ENCODE data around the gene ZNF174.

The ZNF174 gene

DNA sequence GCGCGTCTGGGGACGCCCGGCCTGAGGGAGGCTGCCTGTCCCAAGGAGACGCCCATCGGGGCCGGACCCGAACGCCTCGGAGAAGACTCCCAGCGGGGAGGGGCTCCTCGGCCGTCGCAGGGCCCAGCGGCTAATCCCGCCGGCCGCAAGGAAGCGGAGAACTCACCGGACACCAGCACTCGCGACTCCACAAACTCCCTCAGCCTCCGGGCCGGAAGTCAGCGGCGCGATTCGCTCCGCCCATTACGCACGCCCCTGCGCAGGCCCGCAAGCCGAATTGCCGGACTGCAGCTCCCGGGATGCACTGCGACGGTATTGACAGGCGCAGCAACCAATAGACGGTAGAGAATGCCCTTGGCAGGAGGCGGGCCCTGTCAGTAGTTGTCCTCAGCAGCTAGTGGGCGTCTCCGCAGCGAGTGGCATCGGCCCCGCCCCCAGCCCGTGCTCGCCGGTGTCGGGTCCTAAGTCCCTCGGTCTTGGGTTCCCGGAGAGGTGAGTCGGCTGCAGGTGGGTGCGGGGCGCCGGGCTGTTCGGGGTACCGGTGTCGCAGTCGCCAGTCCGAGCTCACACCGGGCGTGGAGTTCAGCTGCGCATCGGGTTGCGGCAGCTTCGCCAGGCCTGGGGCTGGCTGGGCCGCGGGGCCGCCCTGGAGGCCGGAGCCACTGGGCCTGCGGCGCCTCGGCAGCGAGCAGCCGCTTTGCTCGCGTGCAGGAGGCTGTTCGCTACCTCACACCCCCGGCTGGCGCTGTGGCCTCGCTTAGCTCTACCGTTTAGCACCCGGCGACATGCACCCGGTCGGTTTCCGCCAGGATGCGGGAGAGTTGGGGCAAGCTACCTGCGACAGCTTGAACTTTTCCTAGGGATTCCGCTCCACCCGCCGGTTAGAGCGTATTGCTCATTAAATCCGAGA lies at the start of gene ZNF174, which contains the start of gene ZSCAN32:
TSS of gene ZNF174 (plus strand) at position 437 of the 910 bp plus-strand sequence. CDS start 790 bp downstream, outside the sequence.
TSS of gene ZSCAN32 (minus strand) at position 226 of the 910 bp plus-strand sequence. CDS start 3,447 bp downstream, outside the sequence.
- FAIRE-seq (peak; percentile 99), DNase-seq (ENCODE audit: extremely low spot score, insufficient read length, low read depth) (peak; percentile 100)

DNA sequence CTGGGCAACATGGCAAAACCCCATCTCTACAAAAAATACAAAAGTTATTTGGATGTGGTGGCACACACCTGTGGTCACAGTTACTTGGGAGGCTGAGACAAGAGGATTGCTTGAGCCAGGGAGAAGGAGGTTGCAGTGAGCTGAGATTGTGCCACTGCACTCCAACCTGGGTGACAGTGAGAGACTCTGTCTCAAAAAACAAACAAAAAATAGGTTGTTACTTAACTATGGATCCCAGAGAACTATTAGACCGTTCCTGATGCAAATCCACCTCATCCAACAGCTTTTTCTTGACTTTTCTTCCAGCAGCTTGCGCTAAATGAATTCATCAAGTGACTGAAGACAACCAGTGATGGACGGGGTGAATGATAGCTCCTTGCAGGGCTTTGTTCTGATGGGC lies 45.4 kb upstream of the ZNF174 start, which contains the start of gene OR2C1:
TSS of gene OR2C1 (plus strand) at position 301 of the 400 bp plus-strand sequence. CDS start at position 353, 52 bp downstream.
- no peak for FAIRE-seq
- no peak for DNase-seq (ENCODE audit: extremely low spot score, insufficient read length, low read depth)

DNA sequence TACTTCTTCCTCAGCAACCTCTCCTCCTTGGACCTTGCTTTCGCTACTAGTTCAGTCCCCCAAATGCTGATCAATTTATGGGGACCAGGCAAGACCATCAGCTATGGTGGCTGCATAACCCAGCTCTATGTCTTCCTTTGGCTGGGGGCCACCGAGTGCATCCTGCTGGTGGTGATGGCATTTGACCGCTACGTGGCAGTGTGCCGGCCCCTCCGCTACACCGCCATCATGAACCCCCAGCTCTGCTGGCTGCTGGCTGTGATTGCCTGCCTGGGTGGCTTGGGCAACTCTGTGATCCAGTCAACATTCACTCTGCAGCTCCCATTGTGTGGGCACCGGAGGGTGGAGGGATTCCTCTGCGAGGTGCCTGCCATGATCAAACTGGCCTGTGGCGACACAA lies 44.9 kb upstream of the ZNF174 start:
- DNase-seq (ENCODE audit: extremely low spot score, insufficient read length, low read depth) (no peak), FAIRE-seq (no peak)

DNA sequence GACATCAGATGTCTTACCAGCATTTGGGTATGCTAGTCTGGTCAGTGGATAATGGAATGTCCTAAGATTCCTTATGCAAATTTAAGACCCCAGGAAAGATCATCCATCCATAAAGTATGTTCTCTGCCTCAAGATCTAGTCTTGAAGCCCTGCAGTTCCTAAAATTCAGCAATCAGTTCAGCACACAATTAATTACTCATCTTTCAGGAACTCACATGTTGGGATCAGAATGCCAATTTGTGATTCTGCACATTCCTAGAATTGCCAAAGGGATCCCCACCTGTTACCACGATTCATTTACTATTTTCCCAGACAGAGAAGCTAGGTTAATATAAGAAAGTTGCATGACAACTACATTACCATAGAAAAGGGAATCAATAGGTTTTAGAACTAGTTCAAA lies 42.1 kb upstream of the ZNF174 start:
- no peak for FAIRE-seq
- DNase-seq (ENCODE audit: extremely low spot score, insufficient read length, low read depth): no peak

DNA sequence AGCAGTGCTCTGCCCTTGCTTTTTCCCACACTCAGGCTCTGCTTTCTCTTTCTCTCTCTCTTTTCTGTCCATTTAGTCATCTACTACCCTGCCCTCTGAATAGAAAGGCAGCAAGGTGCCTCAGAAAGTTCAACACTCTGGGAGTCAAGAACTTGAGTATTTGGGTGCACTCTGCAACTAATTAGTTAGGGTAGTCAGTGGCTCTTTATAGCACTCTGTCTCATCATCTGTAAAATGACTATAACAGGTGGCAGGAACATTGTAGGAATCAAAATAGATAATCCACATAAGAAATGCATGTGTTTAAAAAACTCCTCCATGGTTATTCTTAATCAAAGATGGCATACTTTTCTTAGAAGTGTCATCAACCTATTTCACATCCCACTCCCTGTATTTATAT lies 38.1 kb upstream of the ZNF174 start:
- DNase-seq (ENCODE audit: extremely low spot score, insufficient read length, low read depth): no peak
- no peak for FAIRE-seq

DNA sequence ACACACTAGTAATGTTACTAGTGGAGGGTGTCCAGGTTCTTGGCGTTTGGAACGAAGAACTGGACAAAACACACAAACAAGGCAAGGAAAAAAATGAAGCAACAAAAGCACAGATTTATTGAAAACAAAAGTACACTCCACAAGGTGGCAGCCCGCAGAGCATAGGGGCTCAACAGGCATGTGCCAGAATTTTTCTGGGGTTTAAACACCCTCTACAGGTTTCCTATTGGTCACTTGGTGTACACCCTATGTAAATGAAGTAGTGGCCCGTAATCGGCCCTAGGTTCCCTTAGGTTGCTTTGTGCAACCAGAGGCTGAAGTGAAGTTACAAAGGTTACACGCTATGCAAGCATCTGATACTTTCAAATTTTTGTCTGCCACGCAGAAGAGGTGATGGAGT lies 37.2 kb upstream of the ZNF174 start:
- DNase-seq (ENCODE audit: extremely low spot score, insufficient read length, low read depth): no peak
- FAIRE-seq: no peak

DNA sequence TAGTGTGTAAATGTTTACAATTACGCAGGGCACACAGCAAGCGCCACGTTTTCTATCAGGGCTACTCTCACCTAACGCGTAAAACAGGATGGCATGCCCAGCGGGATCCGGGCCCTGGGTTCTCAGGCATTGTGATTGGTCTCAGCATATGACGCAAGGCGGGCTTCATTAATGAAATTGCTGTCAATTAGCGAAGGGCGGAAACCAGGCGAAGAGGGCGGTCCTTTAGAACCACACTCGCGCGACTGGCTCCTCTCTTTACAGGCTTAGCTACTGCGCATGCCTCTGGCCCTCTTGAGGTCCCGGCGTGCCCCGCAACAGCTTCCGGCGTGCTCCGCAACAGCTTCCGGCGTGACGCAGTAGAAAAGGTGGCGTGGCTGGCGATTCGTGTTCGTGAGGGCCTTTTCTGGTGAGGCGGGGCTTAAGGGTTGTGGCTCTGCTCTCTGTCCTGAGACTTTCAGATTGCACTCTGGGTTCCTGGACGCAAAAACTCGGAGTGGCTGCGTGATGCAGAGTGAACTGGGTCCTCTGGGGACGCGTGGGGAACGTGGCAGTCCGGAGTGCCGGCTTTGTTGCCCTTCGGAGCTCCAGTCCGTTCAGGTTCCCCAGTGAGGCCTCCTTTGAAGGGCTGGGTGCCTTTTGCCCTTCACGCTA lies 36.1 kb upstream of the ZNF174 start:
- peak; percentile 76 for FAIRE-seq
- DNase-seq (ENCODE audit: extremely low spot score, insufficient read length, low read depth): peak; percentile 42

DNA sequence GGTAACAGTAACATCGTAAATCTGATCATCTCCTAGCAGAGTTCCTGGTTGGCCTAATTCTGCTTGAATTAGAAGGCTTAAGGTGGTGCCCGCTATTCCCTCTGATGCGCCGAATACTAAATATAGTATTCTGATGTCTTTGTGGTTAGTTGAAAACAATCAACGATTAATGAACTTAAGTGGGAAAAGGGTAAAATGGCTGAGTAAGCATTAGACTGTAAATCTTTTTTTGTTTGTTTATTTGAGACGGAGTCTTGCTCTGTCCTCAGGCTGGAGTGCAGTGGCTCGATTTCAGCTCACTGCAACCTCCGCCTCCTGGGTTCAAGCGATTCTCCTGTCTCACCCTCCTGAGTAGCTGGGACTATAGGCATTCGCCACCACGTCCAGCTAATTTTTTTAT lies 31.9 kb upstream of the ZNF174 start:
- no peak for DNase-seq (ENCODE audit: extremely low spot score, insufficient read length, low read depth)
- FAIRE-seq: no peak

DNA sequence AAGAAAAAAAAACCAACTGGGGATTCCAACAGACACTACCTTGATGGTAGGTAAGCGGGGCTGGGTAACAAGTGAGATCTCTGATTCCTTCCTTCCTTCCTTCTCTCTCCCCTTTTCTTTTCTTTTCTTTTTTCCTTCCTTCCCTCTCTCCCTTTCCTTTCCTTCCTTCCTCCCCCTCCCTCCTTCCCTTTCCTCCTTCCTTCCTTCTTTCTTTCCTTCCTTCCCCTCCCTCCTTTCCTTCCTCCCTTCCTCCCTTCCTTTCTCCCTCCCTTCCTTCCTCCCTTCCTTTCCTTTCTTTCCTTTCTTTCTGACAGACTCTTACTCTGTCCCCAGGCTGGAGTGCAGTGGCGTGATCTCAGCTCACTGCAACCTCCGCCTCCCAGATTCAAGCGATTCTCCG lies 25.3 kb upstream of the ZNF174 start:
- DNase-seq (ENCODE audit: extremely low spot score, insufficient read length, low read depth) (no peak), FAIRE-seq (no peak)

DNA sequence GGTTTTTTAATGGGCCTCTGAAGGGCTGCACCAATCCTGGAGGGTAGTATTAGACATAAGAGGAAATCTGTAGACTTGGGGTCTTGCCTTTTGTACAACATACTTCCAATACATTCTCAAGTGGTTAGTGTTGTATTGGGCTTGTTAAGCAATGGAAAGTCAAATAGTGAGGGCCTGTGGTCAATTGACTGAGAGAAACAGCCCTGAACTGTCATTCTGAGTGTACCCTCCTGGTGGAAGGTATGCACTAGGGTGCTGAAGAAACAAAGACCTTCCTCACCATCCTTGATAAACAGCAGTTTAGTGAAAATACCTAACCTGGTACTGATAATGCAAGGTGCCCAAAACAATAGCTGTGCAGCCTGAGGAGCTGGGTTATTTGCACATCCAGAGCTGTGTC lies 23.1 kb upstream of the ZNF174 start:
- DNase-seq (ENCODE audit: extremely low spot score, insufficient read length, low read depth): no peak
- FAIRE-seq: no peak

DNA sequence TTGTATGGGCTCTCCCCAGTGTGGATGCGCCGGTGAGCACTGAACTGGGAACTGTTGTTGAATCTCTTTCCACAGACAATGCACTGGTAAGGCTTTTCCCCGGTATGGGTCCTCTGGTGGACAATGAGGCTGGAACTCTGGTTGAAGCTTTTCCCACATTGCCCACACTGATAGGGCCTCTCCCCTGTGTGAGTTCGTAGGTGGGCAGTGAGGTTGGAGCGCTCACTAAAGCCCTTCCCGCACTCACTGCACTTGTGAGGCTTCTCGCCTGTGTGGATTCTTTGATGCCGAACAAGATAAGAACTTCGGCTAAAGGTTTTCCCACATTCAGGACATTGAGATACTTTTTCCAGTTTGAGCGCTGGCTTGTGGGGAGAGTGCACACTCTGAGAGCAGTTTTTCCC lies 18.0 kb upstream of the ZNF174 start:
- FAIRE-seq (no peak), DNase-seq (ENCODE audit: extremely low spot score, insufficient read length, low read depth) (no peak)

DNA sequence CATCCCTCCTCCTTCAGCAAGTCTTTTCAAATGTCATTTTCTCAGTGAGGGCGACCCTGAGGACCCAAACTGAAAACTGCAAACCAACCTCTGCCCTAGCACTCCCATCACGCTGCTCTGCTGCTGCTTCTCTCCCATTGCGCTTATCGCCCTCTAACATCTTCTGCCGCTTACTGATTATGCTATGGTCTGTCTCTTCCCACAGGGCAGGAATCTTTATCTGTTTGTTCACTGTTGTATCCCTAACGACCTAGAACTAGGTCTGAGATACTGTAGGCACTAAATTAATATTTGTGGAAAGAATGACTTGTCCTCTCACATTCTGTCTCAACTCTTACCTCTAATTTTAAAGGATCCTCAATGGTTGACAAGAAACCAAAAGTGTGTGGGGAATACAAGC lies 12.7 kb upstream of the ZNF174 start:
- FAIRE-seq: no peak
- no peak for DNase-seq (ENCODE audit: extremely low spot score, insufficient read length, low read depth)

DNA sequence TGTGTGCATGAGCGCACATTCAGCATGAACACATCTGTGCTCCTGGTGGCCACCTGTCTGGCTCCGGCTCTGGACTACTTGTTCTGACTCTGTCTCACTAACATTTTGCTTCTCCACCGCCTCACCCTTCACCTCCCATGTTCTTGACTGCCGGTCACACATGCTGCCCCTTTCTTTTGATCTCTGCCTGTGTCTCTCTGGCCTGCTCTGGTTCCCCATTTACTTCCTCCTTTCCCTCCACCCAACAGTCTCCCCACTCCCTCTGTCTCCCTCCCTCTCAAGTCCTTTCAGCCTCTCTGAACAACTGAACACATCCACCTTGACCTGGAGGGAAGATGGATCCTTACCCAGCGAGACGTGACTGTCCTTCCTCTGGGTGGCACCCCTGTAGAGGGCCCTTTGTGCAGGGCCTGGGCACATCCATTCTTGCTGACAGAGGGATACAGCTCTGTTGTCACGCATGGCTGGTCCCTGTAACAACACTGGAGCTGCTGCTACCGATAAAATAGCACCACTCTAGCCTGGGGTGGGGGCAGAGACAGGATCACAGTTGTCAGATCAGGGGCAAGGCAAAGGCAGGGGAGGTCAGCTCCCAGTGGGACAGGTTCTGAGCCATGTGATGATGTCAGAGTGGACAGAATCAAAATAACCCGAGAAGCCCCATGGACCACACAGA lies 11.2 kb upstream of the ZNF174 start:
- DNase-seq (ENCODE audit: extremely low spot score, insufficient read length, low read depth) (no peak), FAIRE-seq (no peak)

DNA sequence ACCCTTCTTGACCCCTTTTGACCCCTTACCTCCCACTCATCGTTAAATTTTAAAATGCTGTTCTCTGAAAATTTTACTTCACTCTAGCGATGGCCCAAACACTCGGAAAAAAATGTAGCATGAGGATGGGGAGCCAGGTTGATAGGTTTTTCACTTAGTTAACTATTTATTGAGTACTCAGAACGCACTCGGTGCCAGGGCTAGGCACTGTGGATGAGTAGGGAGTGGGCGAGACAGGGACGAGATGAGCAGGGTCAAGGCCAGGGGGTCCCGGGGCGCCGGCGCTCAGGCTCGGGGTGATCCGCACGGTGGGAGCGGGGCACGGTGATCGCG lies 603 bp upstream of the ZNF174 start:
- FAIRE-seq (peak; percentile 45), DNase-seq (ENCODE audit: extremely low spot score, insufficient read length, low read depth) (no peak)

DNA sequence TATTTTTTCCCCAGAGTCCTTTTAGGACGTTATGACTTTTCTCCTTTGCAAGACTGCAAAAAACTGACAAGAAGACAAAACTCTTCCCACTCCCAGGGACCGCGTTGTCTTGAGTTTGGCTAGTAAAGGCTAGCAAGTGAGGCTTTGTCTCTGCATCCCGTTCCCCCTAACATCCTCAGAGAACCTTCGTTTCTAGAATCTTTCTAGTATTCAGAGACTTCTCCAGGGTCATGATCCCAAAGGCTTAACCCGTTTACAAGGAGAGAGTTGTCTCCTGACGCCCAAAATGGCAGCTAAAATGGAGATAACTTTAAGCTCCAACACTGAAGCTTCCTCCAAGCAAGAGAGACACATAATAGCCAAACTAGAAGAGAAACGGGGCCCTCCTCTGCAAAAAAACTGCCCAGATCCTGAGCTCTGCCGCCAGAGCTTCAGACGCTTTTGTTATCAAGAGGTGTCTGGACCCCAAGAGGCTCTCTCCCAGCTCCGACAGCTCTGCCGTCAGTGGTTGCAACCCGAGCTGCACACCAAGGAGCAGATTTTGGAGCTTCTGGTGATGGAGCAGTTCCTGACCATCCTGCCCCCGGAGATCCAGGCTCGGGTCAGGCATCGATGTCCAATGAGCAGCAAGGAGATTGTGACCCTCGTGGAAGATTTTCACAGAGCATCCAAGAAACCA lies 843 bp downstream of the ZNF174 start:
- FAIRE-seq (no peak), DNase-seq (ENCODE audit: extremely low spot score, insufficient read length, low read depth) (no peak)

DNA sequence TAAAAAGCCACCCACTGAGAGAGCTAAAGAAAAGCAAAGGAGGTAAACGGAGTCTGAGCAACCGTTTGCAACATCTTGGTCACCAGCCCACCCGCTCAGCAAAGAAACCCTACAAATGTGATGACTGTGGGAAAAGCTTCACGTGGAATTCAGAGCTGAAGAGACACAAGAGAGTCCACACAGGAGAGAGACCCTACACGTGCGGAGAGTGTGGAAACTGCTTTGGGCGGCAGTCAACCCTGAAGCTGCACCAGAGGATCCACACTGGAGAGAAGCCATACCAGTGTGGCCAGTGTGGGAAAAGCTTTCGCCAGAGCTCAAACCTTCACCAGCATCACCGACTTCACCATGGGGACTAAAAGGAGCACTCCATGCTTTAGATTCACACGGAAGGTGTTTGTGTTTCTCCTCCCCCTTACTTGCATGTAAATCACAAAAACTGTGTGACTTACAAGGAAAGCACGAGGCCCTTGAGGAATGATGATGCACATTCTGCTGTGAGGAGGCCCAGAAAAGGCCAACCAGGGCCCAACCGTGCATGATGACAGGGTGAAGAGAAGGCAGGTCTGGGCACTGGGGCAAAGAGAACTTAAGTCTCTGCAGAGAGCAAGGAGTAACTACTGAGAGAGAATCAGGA lies 7.7 kb downstream of the ZNF174 start:
- no peak for DNase-seq (ENCODE audit: extremely low spot score, insufficient read length, low read depth)

DNA sequence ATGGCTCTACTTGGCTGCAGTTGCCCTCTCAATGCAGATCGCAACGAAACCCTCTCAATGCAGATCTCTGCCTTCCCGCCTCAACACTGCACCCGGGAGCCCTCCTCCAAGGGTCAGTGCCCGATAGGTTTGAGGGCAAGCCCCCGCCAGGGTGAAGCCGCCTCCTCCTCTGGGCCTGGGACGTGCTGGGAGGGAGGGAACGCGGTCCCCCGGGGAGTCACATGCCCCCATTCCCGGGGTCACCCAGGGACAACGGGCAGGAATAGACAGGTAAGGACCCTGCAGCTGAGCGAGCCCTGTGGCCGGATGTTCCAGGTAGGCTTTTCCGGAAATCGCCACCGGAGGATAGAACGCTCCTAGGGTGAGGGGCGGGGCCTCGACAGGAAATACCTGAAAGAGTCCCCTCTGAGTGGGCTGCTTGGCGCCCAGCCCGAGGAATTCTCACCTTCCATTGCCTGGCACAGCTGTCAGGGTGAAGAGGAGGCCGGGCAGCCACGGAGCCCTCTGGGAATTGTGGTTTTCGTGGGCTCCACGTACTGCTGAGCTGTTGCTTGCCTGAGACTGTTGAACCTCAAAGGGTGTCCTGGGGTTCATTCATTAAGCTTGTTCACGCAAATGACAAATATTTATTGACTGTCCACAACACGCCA lies 12.8 kb downstream of the ZNF174 start:
- FAIRE-seq (no peak), DNase-seq (ENCODE audit: extremely low spot score, insufficient read length, low read depth) (no peak)

More for the DNA sequence above, 7.7 kb downstream of the ZNF174 start:
- FAIRE-seq: no peak

DNA sequence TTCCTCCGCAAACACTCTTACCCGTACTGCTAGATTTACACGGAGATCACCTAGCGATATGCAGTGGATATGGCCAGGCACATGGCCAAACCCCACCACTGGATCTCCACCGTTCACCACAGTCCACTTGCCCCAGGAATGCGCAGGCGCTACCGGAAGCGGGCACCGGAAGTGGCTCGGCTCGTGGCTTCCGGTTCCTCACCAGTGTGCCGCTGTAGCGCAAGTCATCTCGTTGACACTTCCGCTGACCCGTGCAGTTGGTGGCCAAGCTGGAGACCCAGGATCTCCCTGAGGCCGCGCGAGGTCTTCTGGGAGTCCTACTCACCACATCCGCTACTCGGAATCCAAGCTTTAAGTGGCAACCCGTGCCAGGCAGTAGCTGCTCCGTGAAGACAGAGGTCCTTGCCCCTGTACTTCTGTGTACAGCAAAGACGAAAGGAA lies 30.8 kb downstream of the ZNF174 start:
- no peak for FAIRE-seq

DNA sequence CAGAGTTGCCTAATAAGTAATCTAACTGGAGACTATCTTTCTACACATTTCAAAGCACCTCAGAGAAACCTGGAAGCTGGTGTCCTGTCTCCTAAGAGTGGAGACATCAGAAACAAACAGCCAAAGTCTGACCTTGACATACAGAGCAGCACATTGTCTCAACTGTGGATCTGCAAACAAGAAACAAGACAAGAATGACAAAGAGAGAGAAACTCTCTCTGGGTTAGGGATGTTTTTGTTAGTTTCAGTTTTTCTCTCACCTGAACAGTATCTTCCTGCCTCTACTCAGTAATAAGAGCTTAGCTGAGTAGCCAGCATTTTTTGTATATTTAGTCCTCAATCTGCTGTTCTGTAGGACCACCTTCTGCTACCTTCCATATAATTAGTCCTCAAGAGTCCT lies 33.4 kb downstream of the ZNF174 start:
- FAIRE-seq (no peak), DNase-seq (ENCODE audit: extremely low spot score, insufficient read length, low read depth) (no peak)

More for the DNA sequence above, 30.8 kb downstream of the ZNF174 start:
- peak; percentile 11 for DNase-seq (ENCODE audit: extremely low spot score, insufficient read length, low read depth)

Measured in GM18507 (cell line).